ENCODE measurements around the gene DACT3.

GRCh38 chr19:46603195-46603637 is 57.8 kb downstream of the DACT3 start:
- no peak for TF ChIP-seq CTCF (IDR thresholded peaks at IDR 0.05)
- TF ChIP-seq POLR2A (IDR thresholded peaks at IDR 0.05), result no peak
